Caco-2 (cell line): Measurements from ENCODE around the gene DCAF7. TPM values are rescaled to one million over a fixed set of nuclear protein-coding genes. Genes with fewer than 3 reads are reported as not detected.

Experiments
- BruUV-seq: library from RNA; stranded (reverse); fragments of 400-500 nt; replicated peaks from 2 replicates; lab custom pipeline; 2021; lab: Mats Ljungman, UMichigan
- CTCF ChIA-PET: fragments of 300-600 bp; sonication (Branson Sonifier 250); formaldehyde crosslinking; loops from one replicate; lab custom pipeline; 2022; ENCODE audit warnings: antibody characterized with exemption; lab: Charles Lee
- POLR2A ChIA-PET: fragments of 300-600 bp; sonication (Branson Sonifier 250); formaldehyde crosslinking; loops from one replicate; lab custom pipeline; 2022; ENCODE audit warnings: antibody characterized with exemption; lab: Charles Lee
- DNase-seq, 2 experiments: peaks; one replicate each; pipeline versions ENCODE4 v3.0.0 to v3.0.0-alpha.2; 2020 to 2022
- H3K27me3 ChIP-seq: replicated peaks from 2 replicates; pipeline ENCODE4 v1.6.0; 2011; ENCODE audit warnings: low read length; ENCODE audit not compliant: control insufficient read depth, insufficient read depth
- H3K36me3 ChIP-seq: 2 replicates; pipeline ENCODE4 v1.5.1; 2011; ENCODE audit warnings: low read length; ENCODE audit not compliant: control insufficient read depth, insufficient read depth
- H3K4me1 ChIP-seq: fragments of 250-450 bp; sonication (Bioruptor Pico); 2 replicates; pipeline ENCODE4 v1.5.1; 2020; ENCODE audit warnings: mild to moderate bottlenecking
- H3K4me3 ChIP-seq: 2 replicates; pipeline ENCODE4 v1.5.1; 2011; ENCODE audit warnings: low read depth, mild to moderate bottlenecking, control low read depth, low read length
- H3K9me3 ChIP-seq: fragments of 250-450 bp; sonication (Bioruptor Pico); 2 replicates; pipeline ENCODE4 v1.5.1; 2020; ENCODE audit warnings: mild to moderate bottlenecking, moderate library complexity
- H3K27ac Mint-ChIP-seq: one replicate; pipeline ENCODE4 v1.8.0; 2022; ENCODE audit warnings: mixed read lengths; ENCODE audit not compliant: unreplicated experiment
- H3K27me3 Mint-ChIP-seq: one replicate; pipeline ENCODE4 v1.8.0; 2022; ENCODE audit warnings: mixed read lengths; ENCODE audit not compliant: insufficient read depth, unreplicated experiment
- H3K36me3 Mint-ChIP-seq: one replicate; pipeline ENCODE4 v1.8.0; 2022; ENCODE audit warnings: mild to moderate bottlenecking, mixed read lengths; ENCODE audit not compliant: insufficient read depth, unreplicated experiment
- H3K4me1 Mint-ChIP-seq: one replicate; pipeline ENCODE4 v1.8.0; 2022; ENCODE audit warnings: low read depth, mixed read lengths; ENCODE audit not compliant: unreplicated experiment
- H3K4me3 Mint-ChIP-seq: one replicate; pipeline ENCODE4 v1.8.0; 2022; ENCODE audit warnings: mild to moderate bottlenecking, moderate library complexity, mixed read lengths; ENCODE audit not compliant: unreplicated experiment
- H3K9me3 Mint-ChIP-seq: one replicate; pipeline ENCODE4 v1.8.0; 2022; ENCODE audit warnings: mixed read lengths; ENCODE audit not compliant: unreplicated experiment
- intact Hi-C: fragments of 100-400 bp; cut with micrococcal nuclease; formaldehyde crosslinking; loops from one replicate; pipeline ENCODE4 v1.10.0; 2022; ENCODE audit not compliant: unreplicated experiment
- total RNA-seq: library from RNA; stranded (reverse); gene quantifications from 2 replicates; pipeline ENCODE4 v1.2.3, GENCODE V29; 2022
- TF ChIP-seq, protein P1 (sequence below), 2 experiments: fragments of 200-600 bp in 1 of 2; IDR thresholded peaks; 1 replicate in 1 of 2; 2 replicates in 1 of 2; pipeline versions ENCODE4 v1.5.1 to v1.8.0; 2011 to 2022; ENCODE audit warnings: antibody characterized with exemption in 1 of 2, control low read depth in 1 of 2, inconsistent platforms in 1 of 2, low read depth in 1 of 2, low read length in 1 of 2, mild to moderate bottlenecking in 1 of 2, moderate library complexity in 1 of 2; ENCODE audit not compliant: insufficient read depth in 1 of 2, severe bottlenecking in 1 of 2, unreplicated experiment in 1 of 2

The DCAF7 gene
- total RNA-seq, 1 experiment from 2014 or later: 94.5 TPM

- TF ChIP-seq, protein P1, sequence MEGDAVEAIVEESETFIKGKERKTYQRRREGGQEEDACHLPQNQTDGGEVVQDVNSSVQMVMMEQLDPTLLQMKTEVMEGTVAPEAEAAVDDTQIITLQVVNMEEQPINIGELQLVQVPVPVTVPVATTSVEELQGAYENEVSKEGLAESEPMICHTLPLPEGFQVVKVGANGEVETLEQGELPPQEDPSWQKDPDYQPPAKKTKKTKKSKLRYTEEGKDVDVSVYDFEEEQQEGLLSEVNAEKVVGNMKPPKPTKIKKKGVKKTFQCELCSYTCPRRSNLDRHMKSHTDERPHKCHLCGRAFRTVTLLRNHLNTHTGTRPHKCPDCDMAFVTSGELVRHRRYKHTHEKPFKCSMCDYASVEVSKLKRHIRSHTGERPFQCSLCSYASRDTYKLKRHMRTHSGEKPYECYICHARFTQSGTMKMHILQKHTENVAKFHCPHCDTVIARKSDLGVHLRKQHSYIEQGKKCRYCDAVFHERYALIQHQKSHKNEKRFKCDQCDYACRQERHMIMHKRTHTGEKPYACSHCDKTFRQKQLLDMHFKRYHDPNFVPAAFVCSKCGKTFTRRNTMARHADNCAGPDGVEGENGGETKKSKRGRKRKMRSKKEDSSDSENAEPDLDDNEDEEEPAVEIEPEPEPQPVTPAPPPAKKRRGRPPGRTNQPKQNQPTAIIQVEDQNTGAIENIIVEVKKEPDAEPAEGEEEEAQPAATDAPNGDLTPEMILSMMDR (IDR thresholded peaks at IDR 0.05; ENCODE audit: insufficient read depth in 1 of 2, low read depth in 1 of 2, low read length in 1 of 2, severe bottlenecking in 1 of 2, unreplicated experiment in 1 of 2): no peak
- H3K4me3 Mint-ChIP-seq: no peak overlapping the region
- no peaks in the 10 kb centered on the region for H3K9me3 ChIP-seq
- H3K9me3 Mint-ChIP-seq: no peaks in the 10 kb centered on the region
- no peaks in the 10 kb centered on the region for H3K36me3 Mint-ChIP-seq
- no peaks in the 10 kb centered on the region for H3K27me3 ChIP-seq
- peaks cover 8% of the 10 kb centered on the region for H3K4me1 Mint-ChIP-seq
- H3K27me3 Mint-ChIP-seq: peaks cover 8% of the 10 kb centered on the region
- no TSS peak for BruUV-seq
- H3K36me3 ChIP-seq: no peaks in the 10 kb centered on the region
- H3K4me3 ChIP-seq: no peak overlapping the region
- DNase-seq: no peak
- no peak overlapping the region for H3K27ac Mint-ChIP-seq
- intact Hi-C loops: no loop called here
- ChIA-PET CTCF (no interaction called here), POLR2A (no interaction called here)
- H3K4me1 ChIP-seq: 0 out of 2 replicates have a peak, but pooled peaks cover 4% of the 10 kb centered on the region
Measured at GRCh38 chr17:63519116-63519881, 31.0 kb upstream of the DCAF7 start.

- DNase-seq: no peak
- POLR2A ChIA-PET: no interaction called here
- CTCF ChIA-PET: interaction anchor here (0.6 kb wide), 1 partner anchor 205 kb away, joined by 3 read pairs; no protein-coding TSS in a partner anchor
- TF ChIP-seq, protein P1 (IDR thresholded peaks at IDR 0.05; ENCODE audit: insufficient read depth in 1 of 2, low read depth in 1 of 2, low read length in 1 of 2, severe bottlenecking in 1 of 2, unreplicated experiment in 1 of 2): no peak
- Mint-ChIP-seq H3K4me3 (no peak overlapping the region), H3K4me1 (peaks cover 8% of the 10 kb centered on the region), H3K27me3 (peaks cover 8% of the 10 kb centered on the region), H3K36me3 (no peaks in the 10 kb centered on the region), H3K9me3 (no peaks in the 10 kb centered on the region), H3K27ac (no peak overlapping the region)
- Histone ChIP-seq H3K4me1 (0 out of 2 replicates have a peak, but pooled peaks cover 4% of the 10 kb centered on the region), H3K9me3 (no peaks in the 10 kb centered on the region), H3K36me3 (no peaks in the 10 kb centered on the region), H3K27me3 (no peaks in the 10 kb centered on the region), H3K4me3 (no peak overlapping the region)
- intact Hi-C loops: no loop called here
- no TSS peak for BruUV-seq
Measured at GRCh38 chr17:63519972-63520882, 30.1 kb upstream of the DCAF7 start.

- TF ChIP-seq, protein P1 (IDR thresholded peaks at IDR 0.05; ENCODE audit: insufficient read depth in 1 of 2, low read depth in 1 of 2, low read length in 1 of 2, severe bottlenecking in 1 of 2, unreplicated experiment in 1 of 2): no peak
- H3K4me3 Mint-ChIP-seq: peak within 1 kb of the TSS; percentile 57
- H3K9me3 Mint-ChIP-seq: no peaks in the 10 kb centered on the region
- no peak within 1 kb of the TSS for H3K27ac Mint-ChIP-seq
- no peaks in the 10 kb centered on the region for H3K27me3 ChIP-seq
- intact Hi-C loops: loop anchor here (2.0 kb wide), 2 partner anchors 49 to 77 kb away; partner anchors contain the start of gene CYB561
- no peaks in the 10 kb centered on the region for H3K36me3 ChIP-seq
- H3K27me3 Mint-ChIP-seq: peaks cover 8% of the 10 kb centered on the region
- ChIA-PET POLR2A (interaction anchor here (0.6 kb wide), 1 partner anchor 250 kb away, joined by 3 read pairs; the partner anchor contains the start of gene DDX42), CTCF (interaction anchor here (0.7 to 1.0 kb wide), 2 partner anchors 32 to 44 kb away, joined by 3 to 5 read pairs; no protein-coding TSS in a partner anchor)
- H3K9me3 ChIP-seq: no peaks in the 10 kb centered on the region
- no peaks in the 10 kb centered on the region for H3K36me3 Mint-ChIP-seq
- no TSS peak for BruUV-seq
- H3K4me1 ChIP-seq: 0 out of 2 replicates have a peak, but pooled peaks cover 4% of the 10 kb centered on the region
- peaks cover 8% of the 10 kb centered on the region for H3K4me1 Mint-ChIP-seq
- H3K4me3 ChIP-seq: peak within 1 kb of the TSS; percentile 35
- no peak for DNase-seq
Measured at GRCh38 chr17:63523253-63523855, 26.9 kb upstream of the DCAF7 start, which contains the start of gene KCNH6. Gene KCNH6, plus strand, starts transcription at chr17:63523358. Its CDS starts 56 bp downstream, at chr17:63523414.
